T-helper 1 cell treated with Interleukin-12 subunit alpha and Interleukin-12 subunit beta and Interleukin-4 antibody, amounts not matched to agents 30 ng/mL and 1 ng/mL, for 36 hours (primary cell): ENCODE results near the gene HOXA2. TPM values are rescaled to one million over a fixed set of nuclear protein-coding genes. Genes with fewer than 3 reads are reported as not detected.

Experiments
- intact Hi-C: fragments of 100-400 bp; cut with micrococcal nuclease; formaldehyde crosslinking; loops from one replicate; pipeline ENCODE4 v1.15.1; 2024
- total RNA-seq: library from RNA; stranded (reverse); gene quantifications from 2 replicates; pipeline ENCODE4 v1.2.3, GENCODE V29; 2022

HOXA2 gene
- total RNA-seq, 1 donor from 2014 or later, result not detected

- intact Hi-C loops, result no loop called here
These were observed 10.8 kb upstream of the HOXA2 start for GRCh38 chr7:27112955-27113949.

GRCh38 chr7:27112361-27112760, 9.9 kb upstream of the HOXA2 start:
- intact Hi-C loops, result no loop called here

DNA sequence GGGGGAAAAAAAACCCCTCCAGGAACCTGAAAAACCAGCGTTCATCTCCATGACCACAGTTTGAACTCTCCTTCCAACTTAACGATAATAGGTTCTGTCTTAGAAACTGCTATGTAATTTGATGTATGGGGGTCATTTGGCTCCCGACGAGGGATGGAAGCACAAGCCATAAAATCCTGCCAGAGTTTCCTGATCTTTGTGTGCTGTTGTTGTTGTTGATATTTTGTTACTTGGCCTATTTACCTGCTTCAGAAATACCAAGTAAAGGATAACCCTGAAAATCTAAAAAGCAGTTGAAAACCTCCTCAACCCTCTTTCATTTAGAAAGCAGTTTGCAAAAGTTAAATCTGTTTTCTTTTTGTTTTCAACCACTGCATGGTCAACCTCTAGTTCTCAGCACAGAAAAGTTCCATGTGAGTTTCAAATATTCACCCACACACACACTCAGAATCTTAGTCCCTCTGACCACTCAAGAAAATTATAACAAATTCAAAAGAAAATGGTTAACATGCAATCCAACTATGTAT, 9.3 kb upstream of the HOXA2 start:
- intact Hi-C loops, result no loop called here

- intact Hi-C loops, result no loop called here
These were observed 8.7 kb upstream of the HOXA2 start for GRCh38 chr7:27111042-27111750.

- intact Hi-C loops, result no loop called here
These were observed 7.9 kb upstream of the HOXA2 start for GRCh38 chr7:27110186-27111031.

- intact Hi-C loops, result no loop called here
These were observed 7.1 kb upstream of the HOXA2 start for GRCh38 chr7:27109466-27110185.

DNA sequence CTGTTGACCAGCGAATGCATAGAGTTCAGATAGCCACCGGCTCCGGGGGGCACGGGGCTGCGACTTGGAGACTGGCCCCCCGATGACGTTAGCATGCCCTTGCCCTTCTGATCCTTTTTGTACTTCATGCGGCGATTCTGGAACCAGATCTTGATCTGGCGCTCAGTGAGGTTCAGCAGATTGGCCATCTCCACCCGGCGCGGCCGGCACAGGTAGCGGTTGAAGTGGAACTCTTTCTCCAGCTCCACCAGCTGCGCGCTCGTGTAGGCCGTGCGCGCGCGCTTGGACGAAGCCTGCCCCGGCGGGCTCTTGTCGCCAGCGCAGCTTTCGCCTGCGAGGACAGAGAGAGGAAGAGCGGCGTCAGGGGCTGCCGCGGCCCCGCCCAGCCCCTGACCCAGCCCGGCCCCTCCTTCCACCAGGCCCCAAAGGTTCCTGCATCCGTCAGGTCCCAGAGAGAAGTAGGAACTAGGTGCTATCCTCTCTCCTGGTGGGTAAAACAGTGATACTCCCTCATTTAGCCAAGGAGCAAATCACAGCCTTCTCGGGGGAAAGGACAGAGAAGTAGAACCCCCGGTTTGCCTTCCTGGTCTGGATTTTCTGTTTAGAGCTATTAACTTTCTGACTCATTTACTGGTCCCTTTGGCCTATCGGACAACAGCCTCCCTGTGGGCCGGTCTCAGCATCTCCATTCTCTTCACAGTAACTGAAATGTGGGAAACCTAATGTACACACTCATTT, 6.1 kb upstream of the HOXA2 start:
- intact Hi-C loops, result no loop called here

DNA sequence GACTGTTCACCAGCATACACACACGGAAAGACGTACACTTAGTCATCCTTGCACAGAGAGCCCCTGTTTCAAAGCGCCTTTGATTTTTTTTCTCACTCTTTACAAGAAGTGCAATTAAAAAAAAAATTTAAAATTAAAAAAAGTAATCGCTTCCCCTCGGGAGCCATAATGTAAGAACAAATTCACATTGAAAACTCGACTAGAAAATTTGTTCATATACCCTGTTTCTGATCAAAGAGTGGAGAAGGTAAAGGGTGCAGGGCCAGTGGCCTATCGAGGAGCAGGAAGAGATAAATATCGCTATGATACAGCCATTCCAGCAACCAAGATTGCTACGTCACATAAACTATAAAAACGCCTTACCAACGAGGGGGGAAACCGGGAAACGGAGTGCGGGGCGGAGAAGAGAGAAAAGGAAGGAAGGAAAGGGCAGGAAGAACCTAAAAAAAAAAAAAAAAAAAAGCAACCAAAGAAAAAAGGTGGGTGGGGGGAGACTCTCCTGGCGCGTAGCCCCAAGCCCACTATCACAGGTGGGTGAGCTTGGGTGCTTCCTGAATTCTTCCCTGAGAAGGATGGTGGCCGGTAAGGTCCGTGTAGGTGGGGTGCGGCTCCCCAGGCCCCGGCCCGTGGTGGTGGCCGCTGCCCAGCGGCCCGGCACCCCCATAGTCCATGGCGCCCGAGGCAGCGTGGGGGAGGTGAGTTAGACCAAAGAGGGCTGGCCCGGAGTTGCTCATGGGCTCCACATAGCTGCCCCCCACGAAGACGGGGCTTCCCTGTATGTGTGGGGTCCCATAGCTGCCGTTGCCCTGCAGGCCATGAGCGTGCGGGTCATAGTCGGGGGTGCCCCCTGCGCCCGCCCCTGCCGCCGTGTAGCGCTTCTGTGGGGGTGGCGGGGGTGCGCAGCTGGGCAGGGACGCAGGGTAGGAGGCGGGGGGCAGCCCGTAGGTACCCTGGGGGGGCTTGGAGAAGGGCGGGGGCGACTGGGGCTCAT, 5.2 kb upstream of the HOXA2 start:
- intact Hi-C loops, result no loop called here

GRCh38 chr7:27106901-27107240, 4.4 kb upstream of the HOXA2 start:
- intact Hi-C loops, result no loop called here

GRCh38 chr7:27106181-27106900, 3.9 kb upstream of the HOXA2 start:
- intact Hi-C loops, result no loop called here

GRCh38 chr7:27105301-27106031, 3.0 kb upstream of the HOXA2 start:
- intact Hi-C loops, result no loop called here

DNA sequence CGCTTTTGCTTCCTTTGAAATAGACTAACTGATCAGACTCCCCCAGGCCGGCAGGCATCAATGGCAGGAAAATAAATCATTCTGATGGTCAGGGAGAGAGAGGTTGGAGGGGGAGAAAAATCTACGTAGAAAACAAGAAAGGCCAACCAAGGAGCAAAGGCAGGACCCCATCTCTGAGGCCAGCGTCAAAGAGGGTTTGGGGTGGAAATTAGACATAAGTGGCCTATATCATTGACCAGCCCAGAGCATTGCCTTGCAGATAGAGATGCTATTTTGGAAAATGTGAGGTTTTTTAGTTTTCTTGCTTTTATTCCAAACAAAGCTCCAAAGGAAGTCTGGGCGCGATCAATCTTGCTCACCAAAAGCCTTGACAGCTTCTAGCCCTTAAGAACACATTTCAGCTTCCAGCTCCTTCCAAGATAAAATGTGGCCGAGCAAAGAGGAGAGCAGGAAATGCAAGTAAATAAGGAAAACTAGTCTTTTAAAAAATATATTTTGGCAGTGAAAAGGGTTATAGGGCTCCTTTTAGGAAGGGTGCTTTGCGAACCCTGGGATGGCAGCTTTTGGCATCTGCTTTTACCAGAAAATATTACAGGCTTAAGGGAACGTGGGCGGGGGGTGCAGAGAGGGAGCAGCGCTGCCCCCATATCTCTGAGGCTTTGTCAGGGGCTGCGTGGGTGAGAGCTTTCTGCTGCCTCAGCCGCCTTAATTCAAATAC, 2.0 kb upstream of the HOXA2 start:
- intact Hi-C loops, result no loop called here

DNA sequence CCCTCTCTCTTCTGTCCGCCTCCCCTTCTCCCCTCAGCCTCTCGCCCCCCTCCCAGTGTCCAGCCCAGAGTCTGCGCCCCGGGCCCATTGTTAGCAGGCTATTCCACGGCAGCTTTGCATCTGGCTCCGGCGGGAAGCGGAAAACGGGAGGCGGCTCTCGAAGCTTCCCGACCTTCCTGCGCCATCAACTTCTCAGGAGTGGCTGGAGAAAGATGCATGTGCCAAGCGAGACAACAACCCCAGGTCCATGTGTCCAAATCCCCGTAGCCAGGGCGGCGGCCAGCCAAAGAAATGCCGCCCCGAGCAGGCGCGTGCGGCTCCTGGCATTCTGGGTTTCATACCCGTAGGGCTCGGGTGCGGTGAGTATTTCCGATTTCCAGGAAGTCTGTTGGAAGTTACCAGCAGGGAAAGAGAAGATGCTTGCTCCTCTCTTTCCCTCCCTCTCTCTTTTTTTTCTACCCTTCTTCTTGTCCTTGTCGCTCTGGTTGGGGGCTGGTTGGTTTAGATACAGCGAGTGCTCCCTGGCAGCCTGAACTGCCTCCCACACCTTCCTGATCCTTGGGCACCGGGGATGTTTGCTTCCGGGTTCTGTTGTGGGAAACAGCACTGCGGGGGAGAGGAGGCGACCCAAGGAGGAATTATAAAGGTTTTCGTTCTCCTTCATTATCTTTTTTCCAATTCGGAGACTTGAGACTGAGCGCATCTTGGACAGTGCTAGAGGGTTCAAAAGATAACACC, 1.2 kb upstream of the HOXA2 start:
- intact Hi-C loops, result no loop called here

- intact Hi-C loops, result no loop called here
These were observed 414 bp downstream of the HOXA2 start for GRCh38 chr7:27101957-27102580.

GRCh38 chr7:27101171-27101956, 1.1 kb downstream of the HOXA2 start:
- intact Hi-C loops, result no loop called here
